MV-4-11 (cell line): Measurements from ENCODE around the gene RERG.
"Not testable (repeated sequence)": the region's sequence is repeated elsewhere in the genome, so short reads cannot be mapped to it uniquely, and the experiment has no call there.

Source experiments
- DNase-seq: peaks from one replicate; lab custom pipeline; 2025; lab: John Stamatoyannopoulos, UW

Gene RERG

DNA sequence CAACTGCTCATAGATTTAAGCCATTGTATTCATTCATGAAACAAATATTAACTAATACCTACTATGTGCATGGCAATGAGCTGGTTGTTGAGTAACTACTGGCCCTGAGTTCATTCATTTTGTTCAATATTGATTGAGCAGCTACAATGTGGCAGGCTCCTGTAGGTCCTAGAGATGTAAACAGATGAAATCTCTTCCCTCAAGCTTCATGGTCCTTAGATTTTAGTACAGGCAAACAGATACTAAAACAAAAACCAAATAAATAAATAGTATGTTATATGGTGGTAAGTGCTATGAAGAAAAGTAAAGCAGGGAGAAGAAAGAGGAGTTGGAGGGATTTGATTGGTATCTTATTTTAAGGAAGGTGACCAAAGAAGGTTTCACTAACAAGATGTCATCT, 77.8 kb downstream of the RERG start:
- no peak for DNase-seq

DNA sequence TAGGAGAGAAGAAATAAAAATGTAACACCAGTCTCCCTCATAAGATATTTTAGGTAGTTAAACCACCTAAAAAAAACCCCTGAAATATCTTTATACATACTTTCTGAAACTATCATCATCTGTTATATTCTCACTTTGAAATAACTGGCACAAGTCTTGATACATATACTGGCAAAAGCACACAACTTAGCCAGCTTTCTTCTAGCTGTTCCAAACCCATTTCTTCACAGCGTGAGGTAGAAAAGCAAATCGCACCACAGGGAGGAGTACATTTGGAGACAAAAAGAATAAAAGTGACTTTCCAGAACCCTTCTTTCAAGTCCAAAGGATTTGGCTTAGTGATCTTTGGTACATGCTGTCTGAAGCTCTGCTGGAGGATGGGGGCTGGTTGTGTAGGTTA, 78.5 kb downstream of the RERG start:
- DNase-seq: no peak

DNA sequence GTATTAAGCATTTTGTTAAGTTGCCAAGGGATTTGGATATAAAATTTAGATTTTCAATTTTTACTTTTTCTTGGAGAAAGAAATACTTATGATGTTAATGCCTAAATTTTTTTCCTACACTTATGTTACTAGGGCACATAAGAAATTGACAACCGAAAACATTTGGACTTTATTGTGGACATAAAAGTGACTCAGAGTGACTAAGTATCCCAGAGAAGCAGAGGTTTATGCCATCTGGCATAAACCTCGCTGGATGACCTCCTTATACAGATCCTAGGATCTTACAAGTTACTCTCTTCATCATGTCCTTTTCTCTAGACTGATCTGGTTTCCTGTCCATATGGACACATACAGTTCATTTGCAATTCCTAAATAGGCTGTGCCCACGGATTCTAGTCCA, 89.8 kb downstream of the RERG start:
- DNase-seq: no peak

DNA sequence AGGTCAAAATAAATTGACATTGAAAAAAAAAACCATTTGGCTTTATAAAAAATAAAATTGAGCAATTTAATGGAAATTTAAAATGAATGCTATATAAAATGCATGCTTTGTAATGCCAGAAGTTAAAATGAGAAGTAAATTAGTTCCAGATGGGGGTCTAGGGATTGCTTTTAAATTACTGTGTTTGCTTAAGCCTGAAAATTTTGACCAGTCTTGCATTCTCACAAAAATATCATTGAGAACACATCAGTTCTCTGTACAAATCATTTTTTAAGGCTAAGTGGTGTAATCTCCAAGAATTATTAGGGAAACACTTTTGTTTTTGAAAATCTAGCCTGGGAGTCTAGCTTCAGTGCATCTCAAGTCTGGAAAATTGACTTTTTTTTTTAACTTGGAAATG, 90.7 kb downstream of the RERG start:
- no peak for DNase-seq

DNA sequence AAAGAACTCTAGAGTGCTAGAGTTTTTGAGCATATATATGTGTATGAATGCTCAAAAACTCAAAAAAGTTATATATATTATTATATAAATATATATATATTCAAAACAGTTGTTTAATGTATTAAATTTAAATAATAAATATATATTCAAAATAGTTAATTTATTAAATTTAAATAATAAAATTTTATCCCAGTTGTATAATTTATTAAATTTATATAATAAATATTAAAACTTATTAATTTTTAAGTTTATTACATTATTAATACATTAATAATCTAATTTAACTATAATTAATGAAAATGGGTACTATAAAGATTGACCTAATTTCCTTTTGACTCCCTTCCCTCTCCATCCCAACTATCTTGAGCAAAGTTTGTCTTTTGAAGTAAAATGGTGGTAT, 97.8 kb downstream of the RERG start:
- no peak for DNase-seq

DNA sequence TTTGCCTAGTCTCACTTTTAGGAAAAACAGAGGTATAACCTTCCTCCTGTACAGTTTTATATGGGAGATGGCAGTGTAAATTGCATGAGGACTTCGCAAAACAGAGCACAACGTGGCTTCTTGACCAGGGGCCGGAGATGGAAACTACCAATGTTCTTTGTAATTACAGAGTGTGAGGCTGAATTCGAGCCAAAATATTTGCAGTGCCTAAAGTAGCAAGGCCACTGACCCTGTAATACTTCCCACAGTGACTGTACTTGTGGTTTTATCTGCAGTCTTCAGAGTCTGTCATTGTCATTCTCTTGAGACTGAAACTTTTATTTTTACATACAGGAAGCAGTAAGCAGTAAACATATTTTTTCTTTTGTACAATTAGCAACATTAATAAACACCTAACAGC, 98.9 kb downstream of the RERG start:
- no peak for DNase-seq

DNA sequence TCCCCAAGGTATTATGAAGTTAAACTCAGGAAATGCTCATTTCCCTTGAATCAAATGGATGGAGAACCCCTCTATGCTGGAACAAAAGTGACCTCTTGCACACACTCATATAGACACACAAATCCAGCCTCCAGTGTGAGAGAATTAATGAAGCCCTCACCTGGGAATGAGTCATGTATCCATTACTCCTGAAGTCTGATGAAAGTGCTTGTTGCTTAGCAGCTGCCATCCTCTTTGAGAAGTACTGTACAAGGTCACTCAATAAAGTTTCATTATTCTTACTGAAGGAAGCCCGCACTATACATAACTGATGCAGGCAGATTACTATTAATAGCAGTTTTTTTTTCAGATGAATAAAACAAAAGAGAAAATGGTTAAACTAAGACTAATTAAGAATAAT, 102.3 kb downstream of the RERG start:
- no peak for DNase-seq

DNA sequence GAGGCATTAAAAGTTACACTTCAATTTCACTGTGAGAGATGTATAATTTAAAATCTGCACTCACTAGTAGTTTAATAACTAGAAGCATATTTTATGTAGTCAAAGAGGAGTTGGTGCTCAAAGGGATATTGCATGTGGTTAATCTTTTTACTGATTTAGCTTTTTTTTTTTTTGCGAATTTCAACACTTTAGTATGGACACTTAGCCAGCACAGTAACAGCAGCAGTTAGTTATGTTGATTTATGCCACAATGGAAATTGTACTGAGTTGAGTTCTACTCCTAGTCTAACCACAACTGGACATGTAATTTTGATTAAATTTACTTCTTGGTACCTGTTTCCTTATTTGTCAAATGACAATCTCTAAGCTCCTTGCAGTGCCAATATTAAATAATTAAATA, 104.2 kb downstream of the RERG start:
- DNase-seq: no peak

DNA sequence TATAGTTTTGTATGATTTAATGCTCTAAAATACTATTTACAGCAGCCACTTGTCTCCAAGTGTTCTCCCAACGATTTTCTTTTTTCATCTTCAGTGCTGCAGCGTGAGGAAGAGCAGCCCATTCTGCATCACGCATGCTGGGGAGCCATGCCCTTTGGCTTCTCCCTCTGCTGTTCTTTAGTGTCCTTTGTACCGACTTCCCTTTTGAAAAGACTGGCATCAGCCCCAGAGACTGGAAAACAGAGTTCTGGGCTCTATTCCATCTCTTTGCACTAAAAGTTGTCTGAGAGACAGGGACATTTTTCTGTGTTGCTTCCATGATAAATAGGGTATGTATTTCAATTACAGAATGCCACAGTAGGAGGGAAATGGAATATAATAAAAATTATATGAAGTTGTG, 105.1 kb downstream of the RERG start:
- no peak for DNase-seq

DNA sequence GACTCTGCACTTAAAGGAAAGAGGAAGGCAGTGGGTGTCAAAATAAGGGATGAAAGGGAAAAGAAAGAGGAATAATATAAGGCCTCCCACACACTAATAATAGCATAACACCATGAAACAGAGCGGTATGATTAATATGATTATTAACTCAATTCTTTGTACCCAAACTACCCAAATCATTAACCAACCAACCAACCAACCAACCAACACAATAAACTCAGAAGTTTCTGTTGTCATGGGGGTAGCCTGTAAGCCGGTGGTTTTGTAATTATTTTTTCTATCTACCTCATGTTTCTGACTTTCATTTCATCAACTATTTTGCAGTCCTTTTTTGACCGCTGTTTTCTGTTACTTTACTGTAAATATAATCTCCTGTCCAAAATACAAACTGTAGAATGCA, 105.8 kb downstream of the RERG start:
- no peak for DNase-seq

DNA sequence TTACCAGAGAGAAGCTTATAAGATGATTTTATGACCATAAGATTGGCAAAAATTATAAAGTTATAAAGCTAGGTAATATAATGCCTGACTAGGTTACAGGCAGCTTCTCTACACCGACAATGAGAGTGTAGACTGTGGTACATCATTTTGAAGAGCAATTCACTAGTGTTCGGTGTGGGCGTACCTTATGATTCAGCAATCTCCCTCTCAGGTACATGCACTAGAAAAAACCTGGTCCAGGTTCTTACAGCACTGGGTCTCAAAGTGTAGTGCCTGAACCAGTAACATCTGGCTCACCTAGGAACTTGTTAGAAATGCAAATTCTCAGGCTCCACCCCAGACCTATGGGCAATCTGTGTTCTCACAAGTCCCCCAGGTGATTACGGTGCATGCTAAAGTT, 106.7 kb downstream of the RERG start:
- no peak for DNase-seq

DNA sequence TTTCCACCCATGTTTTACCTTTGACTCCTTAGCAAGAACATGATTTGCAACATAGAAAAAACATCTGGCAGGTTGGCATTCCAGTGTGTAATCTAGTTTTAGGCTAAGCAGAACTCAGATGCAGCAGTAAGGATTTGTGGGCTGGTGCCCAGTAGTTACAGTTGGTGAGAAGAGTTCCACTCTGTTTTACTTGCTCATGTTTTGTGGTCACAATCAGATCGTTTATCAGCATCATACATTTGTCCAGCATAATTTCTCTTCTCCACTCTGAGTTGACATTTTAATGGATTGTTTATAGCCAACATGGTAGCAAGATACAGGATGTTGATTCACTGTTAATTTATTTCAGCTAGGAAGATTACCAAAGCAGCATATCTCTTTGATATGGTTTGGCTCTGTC, 128.4 kb downstream of the RERG start:
- DNase-seq: no peak

DNA sequence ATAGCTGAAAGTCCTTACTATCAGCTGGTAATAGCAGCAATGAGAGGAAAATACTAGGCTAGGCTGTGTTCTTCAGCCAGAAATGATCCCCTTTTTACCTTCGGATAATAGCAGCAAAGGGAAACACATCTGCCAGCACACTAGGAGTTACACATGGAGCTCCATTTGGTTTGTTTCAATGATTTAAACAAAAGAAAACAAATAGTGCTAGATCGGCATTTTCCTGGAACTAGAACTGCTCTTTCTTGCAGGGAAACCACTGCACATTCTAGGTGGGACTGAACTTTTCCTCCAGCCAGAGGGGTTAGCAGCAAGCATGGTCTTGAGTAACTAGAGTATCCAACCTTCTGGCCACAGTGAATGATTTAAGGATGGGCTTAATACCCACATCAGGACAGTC, 130.8 kb downstream of the RERG start:
- DNase-seq: no peak

DNA sequence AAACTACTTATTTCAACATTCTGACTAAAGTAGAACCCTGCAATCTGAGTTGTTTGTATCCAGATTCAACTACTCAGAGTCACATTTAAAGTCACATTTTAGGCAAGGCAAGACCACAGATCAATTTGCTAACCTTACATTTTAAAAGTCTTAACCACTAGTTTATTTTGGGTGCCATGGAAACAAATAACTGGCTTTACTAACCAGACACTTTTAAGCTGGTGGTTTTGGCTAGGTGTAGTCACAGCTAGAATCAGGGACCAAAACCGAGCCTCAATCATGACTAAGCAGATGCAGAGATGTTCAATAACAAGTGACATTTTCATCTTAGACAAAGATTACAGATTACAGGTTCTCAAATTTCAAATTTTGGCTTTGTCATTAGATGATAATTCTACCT, 133.1 kb downstream of the RERG start:
- no peak for DNase-seq

DNA sequence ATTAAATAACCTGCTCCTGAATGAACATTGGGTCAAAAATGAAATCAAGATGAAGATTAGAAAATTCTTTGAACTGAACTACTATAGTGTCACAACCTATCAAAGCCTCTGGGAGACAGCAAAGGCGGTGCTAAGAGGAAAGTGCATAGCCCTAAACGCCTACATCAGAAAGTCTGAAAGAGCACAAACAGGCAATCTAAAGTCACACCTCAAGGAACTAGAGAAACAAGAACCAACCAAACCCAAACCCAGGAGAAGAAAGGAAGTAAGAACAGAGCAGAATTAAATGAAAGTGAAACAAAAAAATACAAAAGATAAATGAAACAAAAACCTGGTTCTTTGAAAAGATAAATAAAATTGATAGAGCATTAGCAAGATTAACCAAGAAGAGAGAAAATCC, 143.5 kb downstream of the RERG start:
- not testable (repeated sequence) for DNase-seq

DNA sequence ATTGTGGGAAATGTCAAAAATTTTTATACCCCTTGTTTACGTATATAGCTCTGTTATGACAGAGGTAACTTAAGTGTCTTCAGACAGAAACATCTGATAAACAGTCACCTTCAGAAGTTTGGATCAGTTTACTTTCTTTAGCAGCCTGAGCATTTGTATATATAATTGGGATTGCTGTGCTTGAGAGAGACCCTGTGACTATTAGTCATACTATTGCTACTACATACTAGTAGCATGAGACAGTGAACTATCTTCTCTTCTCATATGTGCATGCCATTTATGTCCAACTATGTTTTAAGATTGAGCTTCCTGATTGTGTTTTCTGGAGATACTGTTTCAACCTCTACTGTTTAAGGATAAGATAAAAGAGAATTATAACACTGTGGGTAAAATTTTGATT, 146.9 kb downstream of the RERG start:
- DNase-seq: no peak

DNA sequence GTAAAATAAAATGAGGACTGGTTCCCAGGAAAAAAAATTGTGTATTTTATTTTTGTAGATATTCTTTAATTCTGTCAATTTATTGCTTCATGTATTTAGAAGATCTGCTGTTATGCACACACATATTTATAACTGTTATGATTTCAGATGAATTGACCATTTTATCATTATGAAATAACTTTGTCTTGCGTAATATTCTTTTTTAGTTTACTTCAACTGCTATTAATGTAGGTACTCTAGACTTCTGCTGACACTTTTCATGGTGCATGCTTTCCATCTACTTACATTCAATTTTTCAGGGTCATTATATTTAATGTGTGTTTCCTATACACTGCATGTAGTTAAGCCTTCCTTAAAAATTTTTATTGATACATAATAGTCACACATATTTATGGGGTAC, 162.1 kb downstream of the RERG start:
- no peak for DNase-seq
